ENCODE results near the gene IL5. TPM values are rescaled to one million over a fixed set of nuclear protein-coding genes. Genes with fewer than 3 reads are reported as not detected.
A peak's percentile ranks its signal among the peaks of the same experiment; 100 is the strongest.

The IL5 gene
- total RNA-seq, 6 experiments from 2014 or later = not detected

GRCh38 chr5:132501961-132502931 lies 41.1 kb downstream of the IL5 start:
- Mint-ChIP-seq H3K4me1 (ENCODE audit: low read depth) (peaks cover 65% of the 10 kb centered on the region), H3K36me3 (ENCODE audit: low read depth) (no peaks in the 10 kb centered on the region), H3K9me3 (no peaks in the 10 kb centered on the region), H3K27me3 (ENCODE audit: insufficient read depth) (peaks cover 1% of the 10 kb centered on the region), H3K27ac (peak overlapping the region; percentile 70), H3K4me3 (no peak overlapping the region)
- DNase-seq = no peak
- TF ChIP-seq CTCF (IDR thresholded peaks at IDR 0.05) = no peak

GRCh38 chr5:132501629-132501956 lies 41.7 kb downstream of the IL5 start:
- no peak overlapping the region for H3K27ac Mint-ChIP-seq
- DNase-seq = no peak
- TF ChIP-seq CTCF (IDR thresholded peaks at IDR 0.05) = no peak
- peaks cover 66% of the 10 kb centered on the region for H3K4me1 Mint-ChIP-seq (ENCODE audit: low read depth)
- H3K9me3 Mint-ChIP-seq = no peaks in the 10 kb centered on the region
- peaks cover 1% of the 10 kb centered on the region for H3K27me3 Mint-ChIP-seq (ENCODE audit: insufficient read depth)
- no peaks in the 10 kb centered on the region for H3K36me3 Mint-ChIP-seq (ENCODE audit: low read depth)
- H3K4me3 Mint-ChIP-seq = no peak overlapping the region

GRCh38 chr5:132500931-132501628 lies 42.2 kb downstream of the IL5 start:
- no peaks in the 10 kb centered on the region for H3K36me3 Mint-ChIP-seq (ENCODE audit: low read depth)
- peaks cover 61% of the 10 kb centered on the region for H3K4me1 Mint-ChIP-seq (ENCODE audit: low read depth)
- DNase-seq = no peak
- H3K27ac Mint-ChIP-seq = peak overlapping the region; percentile 62; the same call in 1 of the 2 replicates
- no peak overlapping the region for H3K4me3 Mint-ChIP-seq
- peaks cover 1% of the 10 kb centered on the region for H3K27me3 Mint-ChIP-seq (ENCODE audit: insufficient read depth)
- H3K9me3 Mint-ChIP-seq = no peaks in the 10 kb centered on the region
- TF ChIP-seq CTCF (IDR thresholded peaks at IDR 0.05) = peak; percentile 98

- Mint-ChIP-seq H3K36me3 (ENCODE audit: low read depth) (no peaks in the 10 kb centered on the region), H3K4me1 (ENCODE audit: low read depth) (peaks cover 57% of the 10 kb centered on the region), H3K27me3 (ENCODE audit: insufficient read depth) (peaks cover 1% of the 10 kb centered on the region), H3K4me3 (no peak overlapping the region), H3K27ac (peak overlapping the region; percentile 0; the same call in 1 of the 2 replicates), H3K9me3 (no peaks in the 10 kb centered on the region)
- no peak for TF ChIP-seq CTCF (IDR thresholded peaks at IDR 0.05)
- no peak for DNase-seq
Measured at GRCh38 chr5:132500244-132500930, 42.9 kb downstream of the IL5 start.

GRCh38 chr5:132499440-132500243 lies 43.7 kb downstream of the IL5 start:
- H3K4me3 Mint-ChIP-seq = no peak overlapping the region
- peak overlapping the region; percentile 0; the same call in 1 of the 2 replicates for H3K27ac Mint-ChIP-seq
- no peaks in the 10 kb centered on the region for H3K36me3 Mint-ChIP-seq (ENCODE audit: low read depth)
- no peak for TF ChIP-seq CTCF (IDR thresholded peaks at IDR 0.05)
- DNase-seq = no peak
- no peaks in the 10 kb centered on the region for H3K9me3 Mint-ChIP-seq
- H3K27me3 Mint-ChIP-seq (ENCODE audit: insufficient read depth) = peaks cover 1% of the 10 kb centered on the region
- peaks cover 57% of the 10 kb centered on the region for H3K4me1 Mint-ChIP-seq (ENCODE audit: low read depth)

All from HFFc6 (cell line).